Measurements from ENCODE around the gene ELF1.

The ELF1 gene

DNA sequence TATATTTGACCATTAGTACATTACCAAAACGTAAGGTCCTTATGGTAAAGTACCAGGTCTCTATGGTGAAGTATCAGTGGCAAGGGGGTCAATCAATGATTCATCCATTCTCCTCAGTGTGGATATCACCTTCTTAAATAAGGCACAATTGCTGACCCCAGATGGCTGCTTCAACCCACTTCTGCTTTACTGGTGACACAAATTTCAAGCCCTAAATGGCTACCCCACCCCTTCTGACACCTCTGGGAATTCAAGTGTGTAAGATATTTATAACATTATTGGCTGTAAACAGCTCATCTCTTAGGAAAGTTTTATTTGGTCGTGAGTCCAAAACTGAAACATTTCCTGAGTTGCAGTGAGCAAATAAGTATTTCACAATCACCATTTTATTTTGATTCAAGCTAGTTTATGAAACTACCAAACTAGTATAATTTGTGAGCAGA lies 34.3 kb upstream of the ELF1 start:
- TF ChIP-seq, protein P1, sequence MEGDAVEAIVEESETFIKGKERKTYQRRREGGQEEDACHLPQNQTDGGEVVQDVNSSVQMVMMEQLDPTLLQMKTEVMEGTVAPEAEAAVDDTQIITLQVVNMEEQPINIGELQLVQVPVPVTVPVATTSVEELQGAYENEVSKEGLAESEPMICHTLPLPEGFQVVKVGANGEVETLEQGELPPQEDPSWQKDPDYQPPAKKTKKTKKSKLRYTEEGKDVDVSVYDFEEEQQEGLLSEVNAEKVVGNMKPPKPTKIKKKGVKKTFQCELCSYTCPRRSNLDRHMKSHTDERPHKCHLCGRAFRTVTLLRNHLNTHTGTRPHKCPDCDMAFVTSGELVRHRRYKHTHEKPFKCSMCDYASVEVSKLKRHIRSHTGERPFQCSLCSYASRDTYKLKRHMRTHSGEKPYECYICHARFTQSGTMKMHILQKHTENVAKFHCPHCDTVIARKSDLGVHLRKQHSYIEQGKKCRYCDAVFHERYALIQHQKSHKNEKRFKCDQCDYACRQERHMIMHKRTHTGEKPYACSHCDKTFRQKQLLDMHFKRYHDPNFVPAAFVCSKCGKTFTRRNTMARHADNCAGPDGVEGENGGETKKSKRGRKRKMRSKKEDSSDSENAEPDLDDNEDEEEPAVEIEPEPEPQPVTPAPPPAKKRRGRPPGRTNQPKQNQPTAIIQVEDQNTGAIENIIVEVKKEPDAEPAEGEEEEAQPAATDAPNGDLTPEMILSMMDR (IDR thresholded peaks at IDR 0.05) = no peak

DNA sequence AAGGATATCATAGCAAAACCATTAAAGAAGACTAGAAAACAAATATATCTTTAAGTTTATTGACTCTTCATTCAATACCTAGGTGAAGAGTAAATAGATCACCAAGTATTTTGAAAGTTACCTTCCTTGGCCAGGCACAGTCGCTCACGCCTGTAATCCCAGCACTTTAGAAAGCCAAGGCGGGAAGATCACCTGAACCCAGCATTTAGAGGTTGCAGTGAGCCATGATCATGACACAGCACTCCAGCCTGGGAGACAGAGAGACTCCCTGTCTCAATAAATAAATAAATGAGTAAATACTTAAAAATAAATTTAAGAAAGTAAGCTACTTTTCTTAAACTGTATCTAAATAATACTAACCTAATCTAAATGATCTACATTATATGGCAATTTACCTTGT lies 33.3 kb upstream of the ELF1 start:
- TF ChIP-seq, protein P1 (IDR thresholded peaks at IDR 0.05) = no peak

DNA sequence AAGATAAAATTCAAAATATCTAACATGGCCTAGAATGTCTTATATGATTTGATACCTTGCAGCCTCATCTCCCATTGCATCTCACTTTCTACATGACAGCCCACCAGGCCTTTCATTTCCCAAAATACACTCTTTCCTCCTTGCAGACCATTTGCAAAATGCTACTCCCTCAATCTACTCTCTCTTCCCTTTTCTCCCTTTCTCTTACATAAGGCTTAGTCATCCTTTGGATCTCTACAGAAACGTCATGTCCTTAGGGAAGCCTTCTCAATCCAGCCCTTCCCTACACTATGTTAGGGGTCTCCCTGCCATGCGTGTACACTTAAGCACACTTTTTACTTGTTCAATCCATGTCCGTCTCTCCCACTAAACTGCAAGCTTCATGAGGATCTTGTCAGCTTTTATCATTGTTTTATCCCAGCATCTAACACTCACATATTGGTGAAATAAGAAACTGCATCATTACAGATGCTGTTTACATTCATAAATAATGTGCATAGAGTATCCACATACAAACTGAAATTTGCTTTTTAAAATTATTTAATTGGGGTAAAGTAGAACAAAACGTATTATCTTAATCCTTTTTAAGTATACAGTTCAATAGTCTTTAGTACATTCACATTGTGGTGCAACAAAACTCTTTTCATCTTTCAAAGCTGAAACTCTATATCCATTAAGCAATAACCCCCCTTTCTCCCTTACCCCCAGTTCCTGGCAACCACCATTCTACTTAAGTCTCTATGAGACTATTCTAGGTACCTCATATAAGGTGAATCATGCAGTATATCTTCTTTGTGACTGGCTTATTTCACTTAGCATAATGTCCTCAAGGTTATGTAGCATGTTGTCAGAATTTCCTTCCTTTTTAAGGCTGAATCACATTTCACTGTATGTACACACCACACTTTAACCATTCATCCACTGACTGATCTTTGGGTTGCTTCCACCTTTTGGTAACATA lies 30.6 kb upstream of the ELF1 start:
- TF ChIP-seq, protein P1 (IDR thresholded peaks at IDR 0.05) = no peak

DNA sequence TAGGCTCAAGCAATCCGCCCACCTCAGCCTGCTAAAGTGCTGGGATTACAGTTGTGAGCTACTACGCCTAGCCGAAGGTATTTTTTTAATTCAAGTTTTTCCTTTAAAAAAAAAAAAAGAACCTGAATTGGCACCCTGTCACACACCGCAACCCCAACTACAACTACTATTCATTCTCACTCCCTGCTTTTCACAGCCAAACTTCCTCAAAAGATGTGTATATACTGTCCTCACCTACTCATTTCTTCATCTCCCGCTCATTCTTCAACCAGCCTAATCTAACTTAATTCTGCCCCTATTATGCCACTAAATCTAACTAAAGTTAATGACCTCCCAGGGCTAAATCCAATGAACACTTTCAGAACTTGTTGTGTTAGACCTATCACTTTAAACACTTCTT lies 29.5 kb upstream of the ELF1 start:
- TF ChIP-seq, protein P1 (IDR thresholded peaks at IDR 0.05) = no peak

DNA sequence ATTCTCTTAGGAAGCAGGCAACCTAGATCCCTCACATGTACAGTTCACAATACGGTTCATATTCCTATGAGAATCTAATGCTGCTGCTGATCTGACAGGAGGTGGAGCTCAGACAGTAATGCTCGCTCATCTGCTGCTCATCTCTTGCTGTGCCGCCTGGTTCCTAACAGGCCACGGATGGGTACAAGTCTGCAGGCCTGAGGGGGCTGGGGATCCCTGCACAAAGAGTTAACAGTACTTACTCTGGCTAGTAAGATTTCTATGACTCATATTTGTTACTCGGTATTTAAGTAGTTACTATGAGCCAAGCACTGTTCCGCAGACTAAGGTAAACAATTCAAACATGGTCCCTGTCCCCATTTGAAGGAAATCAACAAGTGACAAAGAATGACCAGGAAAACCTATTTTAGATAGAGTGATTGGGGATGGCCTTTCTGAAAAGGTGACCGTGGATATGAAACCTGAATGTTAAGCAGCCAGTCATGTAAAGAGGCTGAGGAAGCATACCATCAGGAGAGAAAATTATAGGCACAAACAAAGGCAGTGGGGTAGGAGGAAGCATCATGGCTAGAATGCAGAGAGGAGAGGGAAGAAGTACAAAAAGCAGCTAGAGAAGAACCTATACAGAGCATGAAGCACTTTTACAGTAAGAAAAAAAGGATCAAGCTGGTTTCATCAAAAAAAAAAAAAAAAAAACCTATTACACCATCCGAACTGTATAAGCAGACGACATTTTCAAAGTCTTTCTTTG lies 21.6 kb upstream of the ELF1 start:
- TF ChIP-seq, protein P1 (IDR thresholded peaks at IDR 0.05) = no peak

DNA sequence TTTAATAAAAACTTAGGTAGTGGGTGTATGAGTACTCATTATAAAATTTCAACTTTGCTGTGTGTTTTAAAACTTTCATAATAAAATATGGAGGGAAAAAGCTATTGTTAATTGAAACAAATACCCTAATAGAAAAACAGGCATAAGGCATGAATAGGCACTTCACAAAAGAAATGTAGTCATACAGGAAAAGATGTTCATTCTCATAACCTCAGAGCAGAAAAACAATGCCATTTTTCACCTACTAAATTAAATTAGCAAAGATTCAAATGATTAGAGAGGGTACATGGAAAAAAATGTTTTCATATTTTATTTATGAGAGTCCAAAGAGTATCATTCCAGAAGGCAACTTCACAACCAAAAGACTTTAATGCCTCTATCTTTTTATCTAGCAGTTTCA lies 20.6 kb upstream of the ELF1 start:
- TF ChIP-seq, protein P1 (IDR thresholded peaks at IDR 0.05) = no peak

DNA sequence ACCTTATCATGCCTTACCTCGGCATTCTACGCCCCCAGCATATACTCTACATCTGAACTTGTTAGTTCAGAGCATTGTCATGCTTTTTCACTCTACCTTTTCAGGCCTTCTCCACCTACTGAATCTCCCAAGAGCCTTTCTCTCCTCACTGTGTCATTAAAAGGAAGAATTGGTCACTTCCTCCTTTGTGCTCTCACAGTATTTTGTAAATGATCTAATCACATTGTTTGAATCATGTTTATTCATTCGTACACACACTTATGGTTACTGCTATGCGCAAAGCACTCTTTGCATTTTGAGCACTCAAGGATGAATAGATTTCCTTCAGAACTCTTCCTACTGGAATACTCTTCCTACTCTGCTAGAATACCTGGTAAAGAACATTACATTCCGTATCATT lies 15.8 kb upstream of the ELF1 start:
- TF ChIP-seq, protein P1 (IDR thresholded peaks at IDR 0.05) = no peak
